Activated CD4-positive, CD25-positive, alpha-beta regulatory T cell treated with anti-CD3 and anti-CD28 coated beads, Interleukin-2, amount 50 U/mL, for 24 hours (primary cell): Measurements from ENCODE around the gene EML6.

Experiments
- ATAC-seq, 2 donors: fragments of 150-1000 bp; cut with Tn5 transposase; one replicate each; pipeline ENCODE4 v1.10.0; 2021; ENCODE audit warnings: mild to moderate bottlenecking in 1 of 2, moderate library complexity in 1 of 2

The EML6 gene

DNA sequence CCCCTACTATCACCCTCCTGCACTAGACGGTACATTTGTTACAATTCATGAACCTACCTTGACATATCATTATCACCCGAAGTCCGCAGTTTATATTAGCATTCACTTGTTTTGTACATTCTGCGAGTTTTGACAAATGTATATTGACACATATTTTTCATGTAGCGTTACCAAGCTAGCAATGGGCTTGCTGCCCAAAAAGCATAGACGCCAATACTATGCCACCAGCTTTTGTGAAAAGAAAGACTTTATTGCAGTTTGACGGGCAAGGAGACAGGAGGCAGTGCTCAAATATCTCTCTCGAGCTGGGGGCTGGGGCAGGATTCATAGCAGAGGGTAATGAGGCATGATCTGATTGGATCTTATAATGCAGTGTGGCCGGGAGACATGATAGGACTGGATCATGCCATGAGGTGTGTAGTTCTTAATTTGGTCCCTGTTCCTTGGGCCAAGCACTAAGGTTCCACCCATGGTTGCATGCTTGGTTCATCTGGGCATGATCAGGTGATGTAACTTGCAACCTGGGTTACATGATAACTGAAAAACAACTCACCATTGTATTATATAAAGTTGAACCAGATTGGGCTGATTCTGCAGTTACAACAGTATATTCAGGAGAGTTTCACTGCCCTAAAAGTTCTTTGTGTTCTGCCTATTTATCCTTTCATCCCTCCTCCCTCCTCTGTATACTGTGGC is 164.5 kb downstream of the EML6 start:
- no peak for ATAC-seq

DNA sequence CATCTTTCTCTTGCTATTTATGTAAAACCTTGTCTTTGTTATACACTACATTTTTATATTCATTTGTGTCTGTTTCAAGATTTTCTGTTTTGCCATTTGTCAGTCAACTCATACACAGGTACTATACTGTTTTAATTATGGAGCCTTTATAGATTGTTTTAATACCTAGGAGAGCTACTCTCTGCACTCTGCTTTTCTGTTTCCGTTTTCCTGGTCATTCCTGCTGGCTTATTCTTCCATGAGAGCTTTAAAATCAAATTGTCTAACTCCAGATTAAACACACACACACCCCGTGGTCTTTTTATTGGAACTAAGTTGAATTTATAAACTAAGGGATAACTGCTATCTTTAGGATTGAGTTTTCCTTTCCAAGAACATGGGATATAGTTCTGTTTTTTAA is 165.6 kb downstream of the EML6 start:
- ATAC-seq = no peak

DNA sequence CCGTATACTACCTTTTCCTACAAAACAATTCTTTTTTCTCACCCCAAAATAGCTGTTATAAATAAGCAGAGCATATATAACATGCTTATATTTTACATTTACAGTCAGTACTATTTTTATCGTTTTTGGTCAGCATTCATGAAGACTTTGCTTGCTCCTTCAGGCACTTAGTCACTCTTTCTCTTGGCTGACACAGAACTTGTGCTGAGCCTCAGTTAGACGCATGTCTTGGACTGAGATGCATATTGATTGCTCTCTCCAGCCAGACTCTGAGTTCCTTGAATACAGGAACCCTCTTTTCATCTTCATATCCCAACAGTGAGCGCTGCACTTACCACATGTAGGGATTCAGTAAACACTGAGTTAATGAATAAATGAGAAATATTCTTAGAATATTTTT is 168.4 kb downstream of the EML6 start:
- no peak for ATAC-seq

DNA sequence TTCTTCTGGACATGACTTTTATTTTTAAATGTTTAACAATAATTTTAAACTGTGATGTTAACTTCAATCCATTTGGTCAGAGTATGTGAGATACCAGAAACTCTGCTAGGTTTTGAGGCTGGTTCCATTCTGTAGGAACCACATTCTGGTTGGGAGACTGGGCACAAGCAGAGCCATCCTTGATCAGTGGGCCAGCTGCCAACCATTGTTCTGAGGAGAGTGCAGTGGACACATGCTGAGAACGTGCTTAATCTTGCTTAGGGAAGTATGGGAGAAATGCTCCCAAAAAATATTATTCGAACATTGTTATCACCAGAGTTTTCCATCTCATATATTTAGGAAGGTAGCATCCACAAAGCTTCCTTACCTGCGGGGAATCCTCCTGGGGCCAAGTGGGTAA is 171.0 kb downstream of the EML6 start:
- no peak for ATAC-seq

DNA sequence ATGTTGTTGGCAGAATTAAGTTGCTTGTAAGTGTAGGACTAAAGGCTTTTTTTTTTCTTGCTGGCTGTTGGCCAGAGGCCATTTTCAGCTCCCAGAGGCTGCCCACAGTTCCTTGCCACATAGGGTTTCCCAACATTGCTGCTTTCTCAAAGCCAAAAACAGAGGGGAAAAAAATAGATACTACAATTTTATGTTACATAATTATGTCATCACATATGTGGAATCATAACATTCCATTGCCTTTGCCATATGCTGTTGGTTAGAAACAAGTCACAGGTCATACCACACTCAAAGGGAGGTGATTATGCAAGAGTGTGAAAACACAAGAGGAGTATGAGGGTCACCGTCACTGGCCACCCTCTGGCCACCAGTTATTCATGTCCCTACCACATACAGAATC is 172.3 kb downstream of the EML6 start:
- ATAC-seq = no peak

DNA sequence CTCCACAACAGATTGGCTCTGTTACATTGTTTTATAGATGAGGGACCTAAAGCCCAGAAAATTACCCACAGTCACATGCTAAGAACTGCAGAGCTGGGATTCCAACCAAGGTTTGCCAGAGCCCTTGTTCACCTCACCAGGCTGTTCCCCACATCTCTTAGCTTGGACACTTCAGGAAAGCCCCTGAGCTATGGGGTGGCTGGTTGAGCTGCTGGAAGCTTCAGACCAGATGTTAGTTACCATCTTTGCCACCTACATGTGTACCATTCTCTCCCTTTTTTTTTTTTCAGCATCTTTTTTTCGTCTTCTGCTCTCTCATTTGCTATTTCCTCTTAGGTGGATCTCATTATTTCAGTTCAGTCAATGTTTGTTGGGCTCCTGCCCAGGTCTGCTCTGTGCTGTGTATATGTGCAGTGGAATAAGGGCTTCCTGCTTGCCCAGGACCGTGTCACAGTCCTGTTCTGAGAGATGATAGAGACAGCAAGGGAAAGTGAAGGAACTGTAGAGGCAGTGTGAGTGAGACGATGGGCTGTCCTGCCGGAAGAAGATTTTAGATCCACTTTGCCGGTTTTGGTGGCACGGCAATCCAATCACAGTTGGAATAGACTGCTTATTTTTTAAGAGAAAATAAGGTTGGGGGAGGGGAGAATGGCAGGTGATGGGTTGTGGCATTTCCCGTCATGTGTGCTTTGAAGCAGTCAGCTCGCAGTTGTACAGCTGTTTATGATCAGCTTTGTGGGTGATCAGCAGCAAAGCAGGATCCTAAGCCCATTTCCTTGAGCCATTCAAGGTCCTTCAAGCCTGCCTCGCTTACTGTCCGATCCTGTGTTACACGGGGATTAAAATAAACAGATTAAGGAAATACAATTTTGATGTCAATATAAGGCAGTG is 174.2 kb downstream of the EML6 start:
- peak; percentile 73 to 78 for ATAC-seq

DNA sequence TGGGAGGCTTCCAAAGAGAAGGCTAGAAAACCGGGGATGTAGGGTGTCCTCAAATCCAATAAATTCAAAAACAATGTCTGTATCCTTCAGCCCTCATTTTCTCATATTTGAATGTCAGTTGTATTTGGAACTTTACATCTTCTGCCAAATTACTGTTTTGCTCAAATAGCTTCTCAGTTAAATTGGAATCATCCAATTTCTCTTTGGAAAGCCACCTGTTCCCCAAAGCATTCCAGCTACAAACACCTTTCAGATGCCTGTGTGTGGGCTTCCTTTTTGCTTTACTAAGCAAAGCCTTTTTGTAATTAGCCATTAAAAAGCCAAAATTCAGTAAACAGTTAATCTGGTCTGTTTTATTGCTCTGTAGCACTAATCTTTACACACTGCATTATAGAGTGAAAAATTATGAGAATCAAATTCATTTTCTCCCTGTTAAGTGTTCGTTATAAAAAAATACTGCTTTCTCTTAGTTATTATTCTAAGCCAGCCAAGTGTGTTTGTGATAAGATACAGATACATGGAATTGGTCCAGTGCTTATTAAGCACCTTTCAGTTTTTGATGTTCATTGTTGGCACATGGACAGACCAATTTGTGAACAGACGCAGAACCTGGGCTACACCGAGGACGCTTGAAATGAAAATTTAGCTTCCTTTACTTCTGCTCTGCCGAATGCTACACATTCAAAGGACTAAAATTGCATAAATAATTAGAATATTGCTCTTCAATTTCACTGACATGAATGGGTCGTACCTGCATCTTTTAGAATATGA is 175.2 kb downstream of the EML6 start:
- ATAC-seq = no peak

DNA sequence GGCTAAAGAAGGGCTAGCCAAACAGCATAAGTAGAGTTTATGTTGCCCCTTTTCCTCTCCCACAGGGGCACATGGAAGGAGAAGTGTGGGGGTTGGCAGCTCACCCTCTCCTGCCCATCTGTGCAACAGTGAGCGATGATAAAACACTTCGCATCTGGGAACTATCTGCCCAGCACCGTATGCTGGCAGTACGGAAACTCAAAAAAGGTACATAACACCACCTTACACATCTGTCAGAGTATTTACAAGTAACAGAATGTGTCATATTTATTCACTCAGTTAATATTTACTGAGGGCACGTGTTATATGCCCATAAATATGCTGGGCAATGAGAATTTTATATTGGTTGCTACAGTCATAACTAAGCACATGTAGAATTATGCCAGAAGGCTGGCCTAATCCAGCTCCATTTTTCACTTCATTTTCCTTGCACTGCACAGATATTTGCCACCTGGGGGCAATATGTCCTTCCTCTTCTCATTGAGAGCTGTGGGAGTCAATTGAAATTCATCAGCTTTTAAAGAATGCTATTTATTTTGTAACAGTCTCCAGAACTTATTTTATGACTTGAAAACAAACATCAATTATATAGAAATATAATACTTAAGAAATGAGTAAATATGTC is 176.2 kb downstream of the EML6 start:
- no peak for ATAC-seq

DNA sequence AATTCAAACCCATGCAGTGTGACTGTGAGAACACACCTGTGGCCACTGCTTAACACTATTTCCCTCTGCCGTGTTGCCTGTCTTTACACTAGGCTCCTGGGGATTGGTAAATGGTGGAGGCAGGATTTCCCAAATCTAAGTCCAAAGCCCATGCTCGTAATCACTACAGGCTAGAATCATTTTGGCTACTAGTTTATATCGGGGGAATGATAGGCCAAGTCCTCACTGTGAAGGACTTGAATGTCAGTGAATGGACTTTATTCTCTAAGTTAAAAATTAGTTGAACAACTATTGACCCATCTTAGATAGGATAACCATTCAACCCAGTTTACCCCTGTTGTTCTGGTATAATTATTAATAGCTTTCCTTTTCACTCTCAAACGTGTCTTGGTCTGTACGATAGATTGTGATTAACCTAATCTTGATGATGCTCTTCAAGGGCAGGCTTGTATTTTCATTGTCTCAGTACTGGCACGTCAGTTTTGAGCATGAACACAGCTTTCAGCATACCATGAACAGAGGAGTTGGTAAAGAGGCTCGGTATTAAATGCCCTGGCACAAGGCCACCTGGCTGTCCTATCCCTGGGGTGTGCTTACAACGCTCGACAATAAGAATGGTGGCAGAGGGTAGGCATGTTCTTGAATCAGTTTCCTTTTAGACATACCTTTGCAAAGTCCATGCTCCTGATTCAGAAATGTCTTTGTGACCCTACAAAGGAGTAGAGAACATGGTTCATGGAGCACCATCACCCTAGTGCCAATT is 177.9 kb downstream of the EML6 start:
- no peak for ATAC-seq

DNA sequence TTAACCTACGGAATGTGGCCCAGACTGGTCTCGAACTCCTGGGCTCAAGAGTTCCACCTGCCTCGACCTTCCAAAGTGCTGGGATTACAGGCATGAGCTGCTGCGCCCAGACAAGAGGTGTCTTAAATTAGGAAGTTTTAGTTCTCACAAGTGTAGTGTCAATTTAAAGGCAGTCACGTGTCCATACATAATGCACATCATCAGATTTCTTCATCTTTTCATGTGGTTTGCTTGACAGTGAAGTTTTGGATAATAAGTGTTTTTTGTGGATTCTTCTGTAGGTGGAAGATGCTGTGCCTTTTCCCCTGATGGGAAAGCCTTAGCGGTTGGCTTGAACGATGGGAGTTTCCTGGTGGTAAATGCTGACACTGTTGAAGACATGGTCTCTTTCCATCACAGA is 179.3 kb downstream of the EML6 start:
- no peak for ATAC-seq

DNA sequence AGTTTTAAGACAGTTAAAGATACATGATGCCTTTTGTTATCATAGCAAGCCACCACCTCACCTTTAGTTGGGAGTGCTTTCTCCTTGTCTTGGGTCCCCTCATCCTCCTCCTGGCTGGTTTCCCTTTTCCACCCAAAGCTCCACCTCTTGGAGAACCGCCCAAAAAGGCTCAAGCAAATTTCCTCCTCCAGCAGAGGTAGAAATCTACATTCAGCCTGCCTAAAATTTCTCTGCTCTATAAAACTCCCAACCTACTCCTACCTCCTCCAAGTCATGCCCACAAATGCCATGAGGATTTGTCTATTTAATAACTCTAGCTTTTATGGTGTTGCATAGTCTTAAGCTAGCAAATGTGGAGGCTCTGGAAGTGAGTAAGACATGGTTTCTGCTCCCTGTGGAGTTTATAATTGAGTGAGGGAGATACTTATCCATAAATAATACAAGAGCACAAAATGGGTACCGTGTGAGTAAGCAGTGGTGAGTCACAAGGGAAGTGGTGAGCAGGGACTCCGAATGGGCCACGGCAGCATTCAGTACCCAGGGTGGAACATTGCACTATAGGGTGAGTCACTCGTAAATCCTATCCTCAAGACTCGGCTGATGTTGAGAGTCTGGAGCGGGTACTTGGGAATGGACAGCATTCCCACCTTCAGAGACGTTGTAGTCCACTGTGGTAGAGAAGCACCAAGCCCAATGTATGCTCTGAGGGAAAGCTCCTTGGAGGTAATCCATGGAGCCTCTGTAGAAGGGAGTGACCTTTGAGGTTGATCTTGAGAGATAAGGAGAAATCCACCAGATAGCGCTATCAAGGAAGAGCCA is 180.5 kb downstream of the EML6 start:
- peak; percentile 99 to 100 for ATAC-seq

DNA sequence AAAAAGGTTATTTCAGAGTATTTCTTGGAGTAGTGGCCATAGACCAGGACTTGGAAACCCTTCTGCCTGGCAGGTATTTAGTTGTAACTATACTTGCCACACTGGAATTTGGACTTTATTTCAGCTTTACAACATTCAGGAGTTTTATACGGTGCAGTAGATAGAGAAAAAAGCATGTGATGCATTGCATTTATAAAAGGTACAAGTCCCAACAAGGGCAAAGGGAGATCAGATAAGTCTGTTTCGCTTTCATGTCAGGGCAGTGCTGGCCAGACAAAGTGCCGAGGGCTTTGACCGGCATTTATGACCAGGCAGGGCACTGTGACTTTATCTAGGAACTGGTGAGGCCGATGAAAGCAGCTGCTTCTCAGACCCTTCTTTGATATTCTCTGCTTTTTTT is 181.4 kb downstream of the EML6 start:
- ATAC-seq = no peak

DNA sequence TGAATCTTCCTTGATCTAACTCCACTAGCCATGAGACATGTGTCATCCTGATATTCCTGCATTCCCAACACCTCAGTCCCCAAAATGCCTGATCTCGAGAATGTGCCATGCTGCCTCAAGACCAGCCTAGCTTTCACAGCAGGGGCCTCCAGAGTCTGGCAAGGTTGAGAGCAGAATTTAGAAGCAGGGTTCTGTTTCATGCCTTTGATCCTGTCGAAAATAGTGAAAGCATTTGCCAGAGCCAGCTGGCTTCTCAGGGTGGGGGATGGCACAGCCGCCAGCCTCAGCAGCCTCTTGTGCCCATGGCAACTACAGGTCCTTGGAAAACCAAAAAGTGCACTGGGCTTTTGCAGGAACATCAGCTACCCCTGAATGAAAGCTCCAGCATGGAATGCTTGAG is 183.3 kb downstream of the EML6 start:
- ATAC-seq = no peak

DNA sequence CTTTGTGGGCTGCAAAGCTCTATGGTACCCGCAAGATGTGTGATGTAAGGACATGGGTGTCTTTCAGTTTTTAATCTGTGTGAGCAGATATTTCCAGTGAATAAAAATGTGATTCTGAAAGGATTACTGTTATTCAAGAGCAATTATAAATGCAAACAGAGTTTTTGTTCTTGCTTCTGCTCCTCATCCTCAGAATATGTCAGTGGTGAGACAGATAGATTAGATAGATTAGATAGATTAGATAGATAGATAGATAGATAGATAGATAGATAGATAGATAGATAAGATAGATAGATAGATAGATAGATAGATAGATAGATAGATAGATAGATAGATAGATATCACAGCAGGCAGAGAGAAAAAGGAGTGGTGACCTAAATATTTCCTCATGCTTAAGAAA is 184.2 kb downstream of the EML6 start:
- no peak for ATAC-seq

DNA sequence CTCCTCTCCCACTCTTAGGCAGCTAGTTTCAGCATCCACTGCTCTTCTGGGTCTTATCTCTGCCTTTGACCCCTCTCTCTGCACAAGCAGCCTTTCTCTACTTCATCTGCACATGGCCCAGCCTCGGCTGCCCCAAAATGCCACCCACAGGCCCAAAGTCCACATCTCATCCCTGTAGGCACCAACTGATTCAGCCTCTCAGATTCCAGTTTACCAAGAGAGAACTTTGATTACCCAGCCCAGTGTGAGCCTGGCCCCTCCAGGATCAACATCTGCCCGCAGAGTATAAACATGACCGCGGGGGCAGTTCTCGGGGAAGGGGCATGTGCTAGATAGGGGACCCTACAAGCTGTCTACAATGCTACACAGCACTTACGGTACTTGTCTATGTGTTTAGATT is 185.1 kb downstream of the EML6 start:
- ATAC-seq = no peak

DNA sequence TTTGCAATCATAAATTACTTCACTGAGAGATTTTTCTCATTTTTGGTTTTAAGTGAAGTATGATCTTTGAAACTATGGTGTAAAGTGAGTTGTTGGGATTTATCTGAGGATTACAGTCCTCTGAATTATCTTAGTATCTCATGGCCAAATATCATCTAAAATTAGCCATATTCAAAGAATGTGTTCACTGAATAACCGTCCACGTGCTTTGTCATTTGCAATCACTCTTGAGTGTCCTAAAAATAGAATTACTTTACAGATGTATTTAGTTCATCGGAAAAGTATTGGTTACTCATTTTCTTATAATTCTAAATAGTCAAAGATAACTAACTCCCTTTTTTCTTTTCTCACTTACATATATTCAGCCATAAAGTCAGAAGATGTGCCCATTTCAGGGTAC is 185.5 kb downstream of the EML6 start:
- ATAC-seq = no peak

DNA sequence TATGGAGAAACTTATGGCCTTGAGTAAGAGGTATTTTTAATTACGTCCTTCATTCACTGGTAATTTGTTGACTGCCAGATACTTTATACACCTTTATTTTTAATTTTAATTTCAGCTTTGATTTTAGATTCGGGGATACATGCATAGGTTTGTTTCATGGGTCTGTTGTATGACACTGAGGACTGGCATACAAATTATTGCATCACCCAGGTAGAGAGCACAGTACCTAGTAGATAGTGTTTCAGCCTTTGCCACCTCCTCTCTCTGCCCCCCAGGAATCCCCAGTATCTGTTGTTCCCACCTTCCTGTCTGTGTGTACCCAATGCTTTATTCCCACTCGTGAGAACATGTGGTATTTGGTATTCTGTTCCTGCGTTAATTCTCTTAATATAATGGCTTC is 188.8 kb downstream of the EML6 start:
- no peak for ATAC-seq

DNA sequence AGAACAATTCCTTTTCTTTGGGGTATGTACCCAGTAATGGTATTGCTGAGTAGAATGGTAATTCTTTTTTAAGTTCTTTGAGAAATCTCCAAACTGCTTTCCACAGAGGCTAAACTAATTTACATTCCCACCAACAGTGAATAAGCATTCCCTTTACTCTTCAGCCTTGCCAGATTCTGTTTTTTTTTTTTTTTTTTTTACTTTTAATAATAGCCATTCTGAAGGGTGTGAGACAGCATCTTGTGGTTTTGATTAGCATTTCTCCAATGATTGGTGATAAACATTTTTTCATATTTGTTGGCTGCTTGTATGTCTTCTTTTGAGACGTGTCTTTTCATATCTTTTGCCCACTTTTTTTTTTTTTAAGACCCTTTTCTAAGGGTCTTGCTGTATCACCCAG is 189.4 kb downstream of the EML6 start:
- ATAC-seq = no peak

DNA sequence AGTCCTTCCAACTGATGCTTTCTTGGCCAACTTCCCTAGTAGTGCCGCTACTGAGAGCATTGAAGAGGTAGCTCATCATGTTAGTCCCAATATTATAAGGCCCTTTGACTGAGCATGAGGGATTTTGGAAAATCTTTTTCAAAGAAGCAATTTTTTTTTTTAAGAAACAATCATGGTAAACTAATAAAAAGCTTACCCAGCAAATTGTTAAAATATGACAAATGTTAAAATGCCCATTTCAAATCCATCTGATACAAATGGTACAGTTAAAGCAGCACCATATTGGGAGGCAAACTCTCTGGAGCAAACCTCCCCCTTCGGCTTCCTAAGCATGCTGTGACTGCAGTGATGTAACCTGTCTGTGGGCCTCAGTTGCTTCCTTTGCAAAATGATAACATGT is 191.2 kb downstream of the EML6 start:
- no peak for ATAC-seq

DNA sequence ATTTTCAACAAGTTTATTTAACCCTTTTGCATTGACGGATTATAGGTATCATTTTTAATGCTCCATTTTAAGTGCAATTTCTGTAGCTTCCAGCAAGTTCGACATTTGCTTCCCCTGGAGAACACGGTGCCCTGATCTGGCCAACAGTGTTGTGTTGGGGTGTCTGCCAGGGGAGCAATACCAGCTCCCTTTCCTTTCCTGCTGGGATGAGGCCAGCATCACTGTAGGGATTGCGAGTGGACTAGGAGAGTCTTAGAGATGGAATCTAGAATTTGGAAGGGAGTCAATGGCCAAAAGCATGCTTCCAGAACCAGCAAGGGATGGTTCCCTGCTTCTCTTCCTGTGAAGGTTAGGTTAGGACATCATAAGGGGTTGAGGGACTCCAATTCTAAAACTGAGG is 191.6 kb downstream of the EML6 start:
- ATAC-seq = no peak

DNA sequence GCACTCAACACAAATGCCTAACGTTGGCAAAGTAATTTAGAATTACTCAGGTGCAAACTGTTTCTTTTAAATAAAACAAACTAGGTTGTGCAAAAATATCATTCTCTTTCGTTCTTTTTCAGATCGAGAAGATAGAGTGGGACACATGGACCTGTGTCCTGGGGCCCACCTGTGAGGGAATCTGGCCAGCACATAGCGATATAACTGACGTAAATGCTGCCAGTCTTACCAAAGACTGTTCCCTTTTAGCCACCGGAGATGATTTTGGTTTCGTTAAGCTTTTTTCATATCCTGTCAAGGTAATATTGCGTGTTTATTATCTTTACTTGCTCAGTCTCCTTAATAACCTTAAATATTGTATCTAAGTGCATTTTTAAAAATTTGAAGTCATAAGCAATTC is 193.2 kb downstream of the EML6 start:
- ATAC-seq = no peak
